HG02759 (cell line): ENCODE data around the gene HESX1.

Source experiments
- ATAC-seq: cut with Tn5 transposase; IDR thresholded peaks from one replicate; pipeline ENCODE4 v1.9.1; 2021; ENCODE audit warnings: mild to moderate bottlenecking, moderate library complexity; ENCODE audit not compliant: unreplicated experiment

The HESX1 gene

GRCh38 chr3:57168151-57168550 lies 31.6 kb downstream of the HESX1 start:
- ATAC-seq, result no peak

GRCh38 chr3:57166660-57167059 lies 33.1 kb downstream of the HESX1 start:
- ATAC-seq, result no peak

GRCh38 chr3:57165641-57166040 lies 34.1 kb downstream of the HESX1 start:
- no peak for ATAC-seq

- ATAC-seq, result no peak
Measured at GRCh38 chr3:57164657-57165573, 34.9 kb downstream of the HESX1 start, which contains the start of gene IL17RD. Gene IL17RD, minus strand, starts transcription at chr3:57165353. Its CDS starts 67 bp downstream, at chr3:57165286.

- no peak for ATAC-seq
Measured at GRCh38 chr3:57164217-57164656, 35.5 kb downstream of the HESX1 start.

GRCh38 chr3:57163751-57164150 lies 36.0 kb downstream of the HESX1 start:
- no peak for ATAC-seq

GRCh38 chr3:57161915-57162314 lies 37.9 kb downstream of the HESX1 start:
- ATAC-seq, result no peak

GRCh38 chr3:57160765-57161538 lies 38.8 kb downstream of the HESX1 start:
- ATAC-seq, result no peak

GRCh38 chr3:57160076-57160764 lies 39.6 kb downstream of the HESX1 start:
- ATAC-seq, result no peak

- no peak for ATAC-seq
Measured at GRCh38 chr3:57158813-57159738, 40.7 kb downstream of the HESX1 start.

GRCh38 chr3:57158325-57158724 lies 41.5 kb downstream of the HESX1 start:
- ATAC-seq, result no peak

- ATAC-seq, result no peak
Measured at GRCh38 chr3:57157545-57157944, 42.2 kb downstream of the HESX1 start.

- no peak for ATAC-seq
Measured at GRCh38 chr3:57155310-57155643, 44.5 kb downstream of the HESX1 start.

GRCh38 chr3:57154470-57155309 lies 45.1 kb downstream of the HESX1 start:
- ATAC-seq, result no peak

- ATAC-seq, result no peak
Measured at GRCh38 chr3:57152151-57153143, 47.3 kb downstream of the HESX1 start.

- no peak for ATAC-seq
Measured at GRCh38 chr3:57151749-57152148, 48.0 kb downstream of the HESX1 start.

GRCh38 chr3:57151021-57151449 lies 48.7 kb downstream of the HESX1 start:
- no peak for ATAC-seq

- no peak for ATAC-seq
Measured at GRCh38 chr3:57150113-57150581, 49.6 kb downstream of the HESX1 start.
